ENCODE data around the gene NLE1.

- TF ChIP-seq POLR2A (IDR thresholded peaks at IDR 0.05; ENCODE audit: low read length) (no peak), GATA1 (IDR thresholded peaks at IDR 0.05; ENCODE audit: low read depth, low read length) (no peak)
These were observed 19.2 kb upstream of the NLE1 start for GRCh38 chr17:35161281-35161761.
